ENCODE data around the gene PALLD. TPM values are rescaled to one million over a fixed set of nuclear protein-coding genes. Genes with fewer than 3 reads are reported as not detected.
A peak's percentile ranks its signal among the peaks of the same experiment; 100 is the strongest.

Gene PALLD
- total RNA-seq, 2 donors from 2014 or later, result 440 to 625 TPM

- DNase-seq (peak; percentile 63), ATAC-seq (peak; percentile 78 to 82)
- intact Hi-C loops (cut with DNase I), result no loop called here
These were observed 380.9 kb downstream of the PALLD start for GRCh38 chr4:168877511-168878491.

- intact Hi-C loops (cut with DNase I), result no loop called here
- no peak for ATAC-seq
- DNase-seq, result no peak
These were observed 381.8 kb downstream of the PALLD start for GRCh38 chr4:168878623-168879022.

GRCh38 chr4:168879188-168879587, 382.3 kb downstream of the PALLD start:
- intact Hi-C loops (cut with DNase I), result no loop called here
- DNase-seq (no peak), ATAC-seq (no peak)

DNA sequence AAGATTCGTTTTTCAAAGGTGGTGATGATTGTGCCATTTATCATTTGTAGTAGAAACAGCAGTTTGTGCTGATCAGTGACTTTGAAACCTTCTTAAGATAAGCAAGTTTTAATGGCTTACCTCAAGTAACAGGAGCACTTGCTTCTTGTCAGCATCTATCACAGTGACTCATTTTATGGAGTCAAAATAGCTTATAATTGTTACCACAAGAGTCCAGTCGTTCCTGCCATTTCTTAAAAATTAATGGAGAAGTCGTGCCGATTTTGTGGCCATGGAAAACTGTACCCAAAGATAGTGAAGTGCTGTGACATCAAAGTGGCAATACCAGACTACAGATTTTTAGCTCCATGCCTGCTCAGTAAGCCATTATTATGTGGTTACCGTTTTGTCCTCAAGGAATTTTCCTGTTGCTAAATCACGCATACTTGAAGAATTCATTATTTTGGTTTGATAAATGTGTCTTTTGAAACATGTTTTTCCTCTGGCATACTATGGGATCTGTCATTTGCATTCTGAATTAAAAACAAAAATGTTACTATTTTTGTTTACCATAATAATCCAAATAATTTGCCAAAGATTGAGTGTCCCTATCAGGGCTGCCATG, 383.3 kb downstream of the PALLD start:
- intact Hi-C loops (cut with DNase I), result no loop called here
- DNase-seq (no peak), ATAC-seq (no peak)

DNA sequence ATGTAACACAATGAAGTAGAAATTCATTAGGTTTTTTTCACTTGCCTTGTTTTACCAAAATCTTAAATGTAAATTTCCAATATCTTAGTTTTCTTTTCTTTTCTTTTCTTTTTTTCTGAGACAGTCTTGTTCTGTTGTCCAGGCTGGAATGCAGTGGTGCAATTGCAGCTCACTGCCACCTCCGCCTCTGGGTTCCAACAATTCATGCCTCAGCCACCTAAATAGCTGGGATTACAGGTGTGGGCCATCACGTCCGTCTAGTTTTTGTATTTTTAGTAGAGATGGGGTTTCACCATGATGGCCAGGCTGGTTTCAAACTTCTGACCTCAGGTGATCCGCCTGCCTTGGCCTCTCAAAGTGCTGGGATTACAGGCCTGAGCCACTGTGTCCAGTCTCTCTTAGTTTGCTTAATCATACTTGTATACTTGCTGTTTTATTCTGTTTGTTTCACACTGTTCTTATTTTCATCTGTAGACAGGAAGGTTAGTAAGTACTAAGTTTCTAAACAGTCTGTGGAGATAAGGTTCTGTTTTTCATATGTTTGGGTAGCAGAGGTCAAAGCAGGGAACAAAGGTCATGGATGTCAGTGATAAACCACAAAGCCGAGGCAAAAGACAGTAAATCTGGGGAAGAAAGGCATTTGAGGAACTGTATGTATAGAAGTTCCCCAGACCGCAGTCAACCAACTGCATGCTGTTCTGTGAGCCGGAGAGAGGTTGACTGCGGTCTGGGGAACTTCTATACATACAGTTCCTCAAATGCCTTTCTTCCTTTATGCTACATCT, 384.2 kb downstream of the PALLD start:
- intact Hi-C loops (cut with DNase I), result no loop called here
- DNase-seq (no peak), ATAC-seq (no peak)

GRCh38 chr4:168881781-168882420, 385.0 kb downstream of the PALLD start:
- intact Hi-C loops (cut with DNase I), result no loop called here
- ATAC-seq, result no peak
- no peak for DNase-seq

- ATAC-seq (no peak), DNase-seq (no peak)
- intact Hi-C loops (cut with DNase I), result no loop called here
These were observed 385.9 kb downstream of the PALLD start for GRCh38 chr4:168882650-168883233.

DNA sequence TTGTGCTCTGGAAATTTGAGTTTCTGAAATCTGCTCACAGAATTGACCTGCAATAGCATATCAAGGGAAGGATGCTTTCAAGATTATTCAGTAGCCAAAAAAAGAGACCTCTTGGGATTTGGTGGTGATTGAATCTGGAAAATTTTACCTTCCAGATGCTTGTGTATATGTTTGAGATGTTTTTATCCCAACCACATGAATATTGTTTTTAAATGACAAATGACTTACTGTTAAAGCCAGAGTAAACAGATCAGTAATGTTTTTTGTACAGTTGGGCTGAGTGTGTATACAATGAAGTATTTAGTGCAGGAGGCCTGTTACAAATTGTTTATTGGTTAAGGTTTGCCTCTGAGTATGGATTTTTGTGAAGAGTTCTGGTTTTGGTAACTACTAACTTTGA, 386.7 kb downstream of the PALLD start:
- DNase-seq, result no peak
- intact Hi-C loops (cut with DNase I), result no loop called here
- ATAC-seq, result no peak

GRCh38 chr4:168884251-168885124, 387.6 kb downstream of the PALLD start:
- no peak for DNase-seq
- ATAC-seq, result no peak
- intact Hi-C loops (cut with DNase I), result no loop called here

DNA sequence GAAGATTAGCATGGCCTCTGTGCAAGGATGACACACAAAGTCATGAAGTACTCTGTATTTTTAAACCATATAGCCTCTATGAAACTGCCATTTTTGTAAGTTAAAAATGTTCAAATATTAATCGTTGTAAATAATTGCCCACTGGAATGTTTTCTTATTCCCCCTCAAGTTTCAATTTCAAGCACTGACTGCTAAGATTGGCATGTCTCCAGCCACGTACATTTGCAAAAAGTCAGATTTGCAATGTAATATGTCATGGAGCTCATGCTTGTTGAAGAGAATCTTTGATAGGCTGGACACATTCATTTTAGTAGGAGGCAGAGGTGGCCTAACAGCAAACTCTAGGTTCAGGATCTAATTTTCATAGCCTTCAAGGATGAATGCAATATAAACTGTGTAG, 388.5 kb downstream of the PALLD start:
- ATAC-seq (no peak), DNase-seq (no peak)
- intact Hi-C loops (cut with DNase I), result no loop called here

DNA sequence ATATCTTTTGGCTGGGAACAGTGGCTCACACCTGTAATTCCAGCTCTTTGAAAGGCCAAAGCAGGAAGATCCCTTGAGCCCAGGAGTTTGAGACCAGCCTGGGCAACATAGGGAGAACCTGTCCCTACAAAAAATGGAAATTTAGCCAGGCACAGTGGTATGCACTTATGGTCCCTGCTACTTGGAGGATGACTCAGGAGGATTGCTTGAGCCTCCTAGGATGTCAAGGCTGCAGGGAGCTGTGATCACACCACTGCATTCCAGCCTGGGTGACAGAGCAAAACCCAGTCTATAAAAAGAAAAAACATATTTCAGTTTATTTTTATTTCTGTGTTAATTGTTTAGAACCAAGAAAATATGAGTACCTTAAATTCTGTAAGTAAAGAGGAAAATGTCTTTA, 389.5 kb downstream of the PALLD start:
- peak in 1 of 2 donors; percentile 56 for ATAC-seq
- intact Hi-C loops (cut with DNase I), result no loop called here
- DNase-seq, result no peak

DNA sequence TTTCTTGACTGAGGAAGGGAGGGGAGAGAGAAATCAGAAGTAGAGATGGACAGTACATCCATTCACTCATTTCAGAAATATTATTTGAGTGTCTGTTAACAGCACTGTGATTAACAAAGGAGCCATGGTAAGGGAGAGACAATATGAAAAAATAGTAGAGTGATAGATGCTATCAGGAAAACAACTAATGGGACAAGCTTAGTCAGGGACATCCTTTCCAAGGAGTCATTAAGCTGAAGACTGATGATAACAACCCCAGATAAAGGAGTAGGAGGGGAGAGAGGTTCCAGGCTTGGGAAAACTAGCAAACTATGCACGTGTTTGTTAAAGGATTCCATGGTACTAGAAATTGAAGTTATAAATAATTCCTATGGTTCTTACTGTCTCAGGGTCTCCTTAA, 391.0 kb downstream of the PALLD start:
- intact Hi-C loops (cut with DNase I), result no loop called here
- DNase-seq (no peak), ATAC-seq (peak in 1 of 2 donors; percentile 14)

GRCh38 chr4:168888715-168889215, 391.9 kb downstream of the PALLD start:
- DNase-seq (no peak), ATAC-seq (no peak)
- intact Hi-C loops (cut with DNase I), result no loop called here

DNA sequence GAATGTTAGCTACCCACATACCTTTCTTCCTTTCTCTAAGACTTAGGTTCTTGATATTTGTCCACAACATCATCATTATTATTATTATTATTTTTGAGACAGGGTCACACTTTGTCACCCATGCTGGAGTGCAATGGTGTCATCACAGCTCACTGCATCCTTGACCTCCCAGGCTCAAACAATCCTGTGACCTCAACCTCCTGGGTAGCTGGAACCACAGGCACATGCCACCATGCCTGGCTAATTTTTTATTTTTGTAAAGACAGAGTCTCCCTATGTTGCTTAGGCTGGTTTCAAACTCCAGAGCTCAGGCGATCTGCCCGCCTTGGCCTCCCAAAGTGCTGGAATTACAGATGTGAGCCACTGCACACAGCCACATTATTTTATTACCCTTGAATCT, 394.2 kb downstream of the PALLD start:
- intact Hi-C loops (cut with DNase I), result no loop called here
- DNase-seq, result no peak
- ATAC-seq, result no peak

DNA sequence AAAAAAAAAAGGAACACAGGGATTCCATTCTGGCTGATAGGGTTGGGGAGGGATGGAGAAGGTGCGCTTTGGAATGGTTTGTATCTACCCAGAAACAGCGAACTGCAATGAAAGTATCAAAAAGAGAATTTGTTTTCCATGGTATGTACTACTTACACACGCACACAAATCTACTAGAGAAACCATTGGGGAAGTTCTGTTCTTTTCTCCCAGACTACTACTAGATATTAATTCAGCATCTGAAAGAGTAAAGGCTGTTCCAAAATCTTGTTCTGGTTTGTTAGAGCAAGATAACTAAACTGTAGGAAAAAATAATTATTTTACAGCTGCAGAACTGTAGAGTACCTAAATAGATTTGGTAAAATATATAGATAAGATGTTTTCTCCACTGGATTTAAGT, 394.8 kb downstream of the PALLD start:
- DNase-seq (no peak), ATAC-seq (no peak)
- intact Hi-C loops (cut with DNase I), result no loop called here

- no peak for DNase-seq
- ATAC-seq, result no peak
These were observed 395.6 kb downstream of the PALLD start for GRCh38 chr4:168892475-168892874.

DNA sequence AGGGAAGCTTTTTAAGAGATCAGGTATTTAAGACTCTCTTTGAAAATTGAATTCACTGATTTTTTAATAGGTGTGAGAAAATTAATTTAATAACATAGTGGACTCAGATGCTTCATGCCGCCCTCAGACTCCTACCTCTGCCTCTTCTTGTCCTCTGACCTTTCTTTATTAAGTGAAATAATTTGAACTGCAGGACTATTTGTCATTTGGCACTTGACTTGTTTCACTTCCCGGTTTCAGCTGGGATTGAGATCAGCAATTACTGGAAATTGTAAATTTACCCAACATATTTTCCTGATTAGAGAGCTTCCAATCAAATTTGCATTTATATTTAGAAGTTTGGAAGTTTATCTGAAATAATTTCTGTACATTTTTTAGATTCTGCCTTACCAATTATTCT, 396.4 kb downstream of the PALLD start:
- ATAC-seq (no peak), DNase-seq (no peak)
- intact Hi-C loops (cut with DNase I), result no loop called here

More at GRCh38 chr4:168892475-168892874, 395.6 kb downstream of the PALLD start:
- intact Hi-C loops (cut with DNase I), result no loop called here

- ATAC-seq, result no peak
- no peak for DNase-seq
- intact Hi-C loops (cut with DNase I), result no loop called here
These were observed 397.0 kb downstream of the PALLD start for GRCh38 chr4:168893807-168894206.

Data from left cardiac atrium (tissue), 4 donors.